Stimulated activated naive CD4-positive, alpha-beta T cell treated with Interleukin-2 at 50 U/mL for 16 hours (primary cell): ENCODE results near the gene DCBLD1.
"Not testable (repeated sequence)": the region's sequence is repeated elsewhere in the genome, so short reads cannot be mapped to it uniquely, and the experiment has no call there.

ENCODE experiments used
- DNase-seq: peaks from one replicate; lab custom pipeline; 2025; lab: John Stamatoyannopoulos, UW

Gene DCBLD1

GRCh38 chr6:117482240-117483003 is at the start of gene DCBLD1:
DCBLD1 (plus strand) TSS chr6:117482674; CDS start chr6:117482782, 108 bp downstream.
- peak; percentile 49 for DNase-seq

- no peak for DNase-seq
Observed at GRCh38 chr6:117440706-117441525, 41.6 kb upstream of the DCBLD1 start.

GRCh38 chr6:117441824-117442264 is 40.6 kb upstream of the DCBLD1 start:
- no peak for DNase-seq

- not testable (repeated sequence) for DNase-seq
Observed at GRCh38 chr6:117442313-117442712, 40.2 kb upstream of the DCBLD1 start.

- no peak for DNase-seq
Observed at GRCh38 chr6:117444600-117444999, 37.9 kb upstream of the DCBLD1 start.

- no peak for DNase-seq
Observed at GRCh38 chr6:117446861-117447260, 35.6 kb upstream of the DCBLD1 start.

- DNase-seq: no peak
Observed at GRCh38 chr6:117448011-117448410, 34.5 kb upstream of the DCBLD1 start.

- no peak for DNase-seq
Observed at GRCh38 chr6:117448732-117449485, 33.6 kb upstream of the DCBLD1 start.

GRCh38 chr6:117449549-117450439 is 32.7 kb upstream of the DCBLD1 start:
- peak; percentile 23 for DNase-seq

GRCh38 chr6:117451671-117452070 is 30.8 kb upstream of the DCBLD1 start:
- no peak for DNase-seq

GRCh38 chr6:117456250-117456649 is 26.2 kb upstream of the DCBLD1 start:
- DNase-seq: no peak

GRCh38 chr6:117456998-117457397 is 25.5 kb upstream of the DCBLD1 start:
- DNase-seq: no peak

GRCh38 chr6:117459204-117459944 is 23.1 kb upstream of the DCBLD1 start:
- no peak for DNase-seq

GRCh38 chr6:117463762-117464665 is 18.5 kb upstream of the DCBLD1 start:
- DNase-seq: no peak

GRCh38 chr6:117464700-117465099 is 17.8 kb upstream of the DCBLD1 start:
- DNase-seq: no peak

- DNase-seq: no peak
Observed at GRCh38 chr6:117465691-117466090, 16.8 kb upstream of the DCBLD1 start.

GRCh38 chr6:117467876-117468275 is 14.6 kb upstream of the DCBLD1 start:
- no peak for DNase-seq

GRCh38 chr6:117468527-117468926 is 13.9 kb upstream of the DCBLD1 start:
- DNase-seq: not testable (repeated sequence)

- no peak for DNase-seq
Observed at GRCh38 chr6:117469356-117469755, 13.1 kb upstream of the DCBLD1 start.

GRCh38 chr6:117469791-117470190 is 12.7 kb upstream of the DCBLD1 start:
- no peak for DNase-seq
